G401.6 (cell line): ENCODE data around the gene TTC33.
"Not testable (repeated sequence)": the region's sequence is repeated elsewhere in the genome, so short reads cannot be mapped to it uniquely, and the experiment has no call there.

Experiments used
- FAIRE-seq: peaks from 2 replicates; lab custom pipeline; 2012; peaks lifted over from hg19 to GRCh38; lab: Jason Lieb, UNC

TTC33 gene

DNA sequence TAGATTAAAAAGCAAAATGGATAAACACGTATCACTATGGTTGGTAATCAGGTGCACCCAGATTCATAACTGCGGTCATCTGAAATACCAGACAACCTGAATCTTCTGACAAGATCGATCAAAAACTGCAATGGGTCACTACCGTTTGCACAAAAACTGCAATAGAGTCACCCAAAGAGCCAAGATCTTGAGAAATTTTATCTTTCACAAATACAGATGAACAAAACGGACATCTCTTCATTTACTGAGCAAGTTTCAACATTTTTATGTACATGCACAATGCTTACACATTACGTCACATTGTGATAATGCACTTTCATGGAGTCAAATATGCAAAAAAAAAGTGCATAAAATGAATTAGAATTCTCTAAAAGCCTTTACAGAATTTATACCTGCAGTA, 23.8 kb upstream of the TTC33 start:
- FAIRE-seq, result no peak

DNA sequence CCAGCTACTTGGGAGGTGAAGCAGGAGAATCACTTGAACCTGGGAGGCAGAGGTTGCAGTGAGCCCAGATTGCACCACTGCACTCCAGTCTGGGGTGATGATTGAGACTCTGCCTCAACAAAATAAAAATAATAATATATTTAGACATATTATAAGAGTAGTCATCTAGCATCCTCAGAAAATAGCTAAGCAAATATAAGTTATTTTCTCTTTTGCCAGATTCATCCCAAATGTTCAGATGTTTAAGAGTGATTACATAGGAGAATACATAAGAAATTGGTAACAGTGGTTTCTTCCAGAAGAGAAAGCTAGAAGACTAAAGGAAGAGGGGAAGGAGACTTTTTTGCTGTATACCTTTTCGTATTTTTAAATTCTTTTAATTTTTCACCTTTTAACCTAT, 22.4 kb upstream of the TTC33 start:
- FAIRE-seq, result no peak

DNA sequence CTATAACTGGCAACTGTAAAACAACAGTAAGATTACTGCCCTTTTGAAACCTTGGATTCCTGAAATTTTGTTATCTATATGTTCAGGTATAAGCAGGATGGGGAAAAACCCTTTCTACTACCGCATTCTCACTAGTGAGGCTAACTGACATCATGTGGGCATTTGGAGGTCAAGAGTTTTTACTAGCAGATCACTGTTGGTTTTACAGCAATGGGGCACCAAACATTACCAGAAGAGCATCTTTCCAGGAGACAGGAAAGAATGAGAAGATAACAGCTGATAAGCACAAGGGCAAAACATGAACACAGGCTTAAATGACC, 20.9 kb upstream of the TTC33 start:
- no peak for FAIRE-seq

DNA sequence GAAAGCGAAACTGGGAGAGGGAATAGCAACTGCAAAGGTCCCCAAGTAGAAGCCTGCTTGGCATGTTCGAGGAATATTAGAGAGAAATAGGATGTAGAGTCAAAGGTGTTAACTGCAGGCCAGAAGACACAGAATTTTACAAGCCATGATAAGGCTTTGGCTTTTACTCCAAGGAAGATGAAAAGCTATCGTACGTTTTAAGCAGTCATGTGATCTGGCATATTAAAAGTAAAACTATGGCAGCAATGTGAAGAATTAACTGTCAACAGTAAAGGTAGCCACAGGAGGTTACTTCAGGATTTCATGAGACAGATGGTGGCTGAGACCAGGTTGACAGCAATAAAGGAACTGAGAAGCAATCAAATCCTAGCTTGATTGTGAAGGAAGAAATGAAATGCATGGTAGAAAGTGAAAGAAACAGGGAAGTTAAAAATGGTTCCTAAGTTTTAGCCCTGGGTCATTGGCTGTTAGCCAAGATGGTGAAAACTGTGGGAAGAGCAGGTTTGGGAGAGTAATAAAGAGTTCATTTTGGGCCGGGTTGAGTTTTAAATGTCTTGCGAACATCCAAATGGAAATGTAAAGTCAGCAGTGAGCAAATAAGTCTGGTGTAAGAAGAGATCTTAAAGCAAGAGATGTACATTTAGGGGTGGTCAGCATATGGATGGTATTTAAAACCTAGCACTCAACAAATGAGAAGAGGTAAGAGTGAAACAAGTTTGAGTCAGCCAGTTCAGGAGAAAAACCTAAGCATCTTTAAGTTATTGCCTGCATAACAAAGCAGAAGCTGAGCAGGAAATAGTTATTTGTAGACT, 20.3 kb upstream of the TTC33 start:
- FAIRE-seq, result peak; percentile 48

DNA sequence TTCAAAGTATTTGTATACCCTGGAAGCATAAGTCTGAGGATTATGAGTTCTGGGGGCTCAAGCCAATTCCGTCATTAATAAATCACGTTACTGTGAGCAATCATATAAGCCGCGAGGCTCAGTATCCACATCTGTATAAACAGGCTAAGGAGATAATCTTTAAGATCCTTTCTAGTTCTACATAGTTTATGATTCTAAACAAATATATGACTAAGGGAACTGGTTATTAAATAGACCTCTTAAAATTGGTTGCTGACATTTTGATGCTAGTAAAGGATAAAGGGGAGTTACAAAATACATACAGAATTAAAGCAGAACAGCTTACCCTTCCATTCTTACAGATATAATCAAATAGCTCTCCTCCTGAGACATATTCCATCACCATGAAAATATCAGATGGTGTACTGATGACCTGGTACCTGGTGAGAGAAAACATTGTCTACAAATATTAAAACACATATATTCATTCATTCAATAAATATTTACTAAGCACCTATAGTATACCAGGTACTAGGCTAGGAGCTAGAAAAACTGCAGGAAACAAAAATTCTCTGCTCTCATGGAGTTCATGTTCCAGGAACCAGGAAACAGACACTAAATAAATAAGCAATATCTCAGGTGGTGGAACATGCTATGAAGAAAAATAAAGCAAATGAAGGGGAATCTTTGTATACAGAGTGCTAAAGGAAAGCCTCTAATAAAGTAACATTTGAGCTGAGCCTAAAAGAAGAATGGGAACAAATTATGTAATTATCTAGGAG, 19.5 kb upstream of the TTC33 start:
- FAIRE-seq, result no peak

DNA sequence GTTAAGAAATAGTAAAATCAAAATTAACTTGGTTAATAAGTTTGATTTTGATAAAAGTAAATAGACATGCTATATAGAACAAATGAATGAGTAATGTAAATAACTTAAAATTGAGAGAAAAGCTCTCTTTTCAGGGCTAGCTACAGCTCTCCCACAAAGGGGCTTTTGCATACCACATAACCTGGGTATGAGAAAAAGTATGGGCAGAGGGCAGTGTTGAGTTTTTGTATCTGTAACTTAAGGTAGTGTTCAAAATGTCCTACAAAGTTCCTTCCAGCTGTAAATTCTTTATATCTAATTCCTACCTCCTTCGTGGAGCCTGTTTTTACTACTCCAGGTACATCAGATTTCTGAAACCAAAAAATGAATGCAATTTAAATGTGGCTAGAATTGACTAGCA, 18.9 kb upstream of the TTC33 start:
- FAIRE-seq, result peak; percentile 83

DNA sequence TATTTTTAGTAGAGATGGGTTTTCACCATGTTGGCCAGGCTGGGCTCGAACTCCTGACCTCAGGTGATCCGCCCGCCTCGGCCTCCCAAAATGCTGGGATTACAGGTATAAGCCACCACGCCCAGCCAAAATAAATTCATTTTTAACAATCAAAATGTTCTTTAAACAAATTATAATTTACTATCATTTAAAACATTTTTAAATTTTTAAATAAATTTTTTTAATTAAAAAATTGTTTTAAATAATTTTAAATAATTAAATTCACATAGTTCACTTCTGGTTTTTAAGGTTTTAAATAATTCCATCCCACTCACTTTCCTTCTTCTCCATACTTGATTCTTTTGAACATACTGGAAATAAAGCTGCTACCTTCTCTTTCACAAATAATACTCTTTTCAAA, 15.0 kb upstream of the TTC33 start:
- FAIRE-seq, result peak; percentile 87

DNA sequence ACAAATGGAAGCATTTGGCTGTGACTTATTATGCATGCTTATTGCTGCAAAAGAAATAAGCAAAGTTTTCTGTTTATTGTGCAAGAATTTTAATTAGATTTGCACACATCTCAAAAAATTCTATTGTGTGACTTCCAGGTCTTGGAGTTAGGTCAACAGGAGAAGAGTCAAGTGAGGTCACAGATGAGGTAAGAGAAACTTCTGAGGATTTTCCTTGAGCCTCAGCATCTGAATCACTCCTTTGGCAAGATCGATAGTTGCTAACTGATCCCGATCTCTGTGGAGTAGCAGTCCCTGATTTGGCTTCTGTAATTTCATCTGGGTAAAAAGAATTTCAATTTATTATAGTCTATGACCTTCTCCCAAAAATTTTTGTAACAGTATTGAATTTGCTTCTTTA, 6.9 kb upstream of the TTC33 start:
- FAIRE-seq, result no peak

DNA sequence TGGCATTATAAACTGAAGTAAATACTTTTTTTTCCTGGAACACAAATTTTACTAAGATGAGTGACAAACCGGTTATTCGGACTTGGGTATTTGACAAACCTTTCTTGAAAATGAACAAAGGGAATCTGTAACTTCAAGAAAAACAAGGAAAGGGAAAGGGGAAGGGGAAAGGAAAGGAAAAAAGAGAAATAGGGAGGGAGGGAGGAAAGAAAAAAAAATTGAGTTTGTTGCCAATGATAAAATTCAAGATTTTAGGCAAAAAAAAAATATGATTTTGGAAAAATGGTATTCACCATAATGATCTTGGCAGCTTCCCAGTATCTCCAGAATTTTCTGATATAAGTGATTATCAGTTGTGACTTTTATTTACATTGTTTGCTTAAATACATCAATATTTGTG, 1.6 kb upstream of the TTC33 start:
- no peak for FAIRE-seq

DNA sequence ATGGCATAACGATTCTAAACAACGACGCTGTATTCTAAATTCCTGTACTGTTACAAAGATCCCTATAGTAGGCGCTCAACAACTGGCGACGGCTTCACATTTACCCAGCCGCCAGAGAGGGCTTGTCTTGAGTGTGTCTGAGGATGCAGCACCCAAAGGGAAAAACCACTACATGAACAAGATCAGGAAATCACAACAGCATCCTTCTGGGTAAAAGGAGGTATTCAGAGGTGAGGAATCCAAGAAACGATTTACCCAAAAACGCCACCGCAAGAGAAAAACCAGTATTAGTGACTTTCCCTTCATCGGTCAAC, 711 bp downstream of the TTC33 start:
- FAIRE-seq, result peak; percentile 94

DNA sequence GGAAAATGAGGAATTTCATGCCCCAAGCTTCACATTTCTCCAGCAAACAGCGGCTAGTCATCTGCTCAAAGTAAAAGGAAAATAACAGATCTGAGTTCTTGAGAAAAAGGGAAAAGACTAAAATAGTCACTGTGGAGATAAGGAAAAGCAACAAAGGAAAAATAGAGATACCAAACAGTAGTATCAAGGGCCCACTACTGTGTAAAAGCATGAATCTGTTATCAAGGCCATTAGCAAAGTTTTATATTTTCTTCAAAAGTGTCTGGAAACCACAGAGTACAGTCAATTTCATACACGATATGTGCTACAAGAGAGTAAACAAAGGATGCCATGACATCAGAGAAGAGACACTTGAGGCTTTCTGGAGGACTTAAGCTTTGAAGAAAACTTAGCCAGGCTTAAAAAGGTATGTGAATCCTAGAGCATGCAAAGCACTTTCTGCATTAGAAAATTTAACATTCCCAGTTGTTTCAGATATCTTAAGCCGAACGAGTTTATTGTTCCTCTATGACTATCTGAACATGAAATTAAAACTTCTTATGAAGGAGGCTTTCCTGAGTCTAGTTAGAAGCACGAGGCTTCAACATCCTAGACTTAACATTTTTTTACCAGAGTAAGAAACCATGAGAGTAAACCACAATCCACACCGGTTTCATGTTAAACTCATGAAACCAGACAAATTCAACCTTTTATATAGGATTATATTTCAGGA, 1.2 kb downstream of the TTC33 start:
- no peak for FAIRE-seq

DNA sequence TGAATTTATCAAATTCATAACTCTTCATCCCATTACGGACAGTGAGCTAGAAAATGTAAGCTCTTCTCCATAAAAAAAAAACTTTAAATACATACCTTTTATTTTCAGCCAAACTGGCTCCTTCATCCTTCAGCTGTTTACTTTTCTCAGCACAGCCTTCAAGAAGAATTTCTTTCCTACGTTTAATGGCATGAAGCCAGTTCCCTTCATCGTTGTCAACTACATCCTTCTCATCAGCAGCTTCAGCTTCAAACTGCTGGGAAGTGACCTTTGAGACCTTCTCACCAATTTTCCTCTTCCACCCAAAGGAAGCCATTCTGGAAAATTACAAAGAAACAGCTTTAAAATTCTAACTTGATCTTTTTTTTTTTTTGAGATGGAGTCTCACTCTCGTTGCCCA, 9.1 kb downstream of the TTC33 start:
- no peak for FAIRE-seq

DNA sequence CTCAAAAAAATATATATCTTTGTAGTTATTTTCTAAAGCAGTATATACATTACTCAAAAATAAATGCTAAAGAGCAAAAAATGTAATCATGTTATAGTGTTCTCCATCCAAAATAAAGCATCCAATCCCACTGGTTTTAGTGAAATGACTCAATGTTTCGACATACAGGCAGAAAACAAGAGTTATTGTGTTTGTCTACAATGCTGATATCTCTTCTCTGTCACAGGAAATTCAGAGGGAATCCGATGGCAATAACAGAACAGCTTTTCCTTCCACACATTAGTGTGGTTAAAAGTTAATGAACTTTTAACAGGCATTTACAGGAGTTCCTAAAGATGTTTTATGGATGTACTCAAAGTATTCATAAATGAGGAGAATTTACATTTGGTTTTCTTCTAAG, 12.0 kb downstream of the TTC33 start:
- no peak for FAIRE-seq

DNA sequence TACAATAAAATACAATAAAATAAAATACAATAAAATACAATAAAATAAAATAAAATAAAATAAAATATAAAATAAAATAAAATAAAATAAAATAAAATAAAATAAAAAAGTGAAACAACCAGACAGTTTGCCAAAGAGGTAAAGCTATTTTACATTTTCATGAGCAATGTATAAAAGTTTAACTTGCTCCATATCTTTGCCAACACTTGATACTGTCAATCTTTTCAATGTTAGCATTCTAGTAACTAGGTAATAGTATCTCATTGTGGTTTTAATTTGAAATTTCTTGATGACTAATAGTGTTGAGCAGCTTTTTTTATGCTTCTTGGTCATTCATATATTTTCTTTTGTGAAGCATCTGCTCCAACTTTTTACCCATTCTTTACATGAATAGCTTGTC, 17.3 kb downstream of the TTC33 start:
- peak; percentile 87 for FAIRE-seq

DNA sequence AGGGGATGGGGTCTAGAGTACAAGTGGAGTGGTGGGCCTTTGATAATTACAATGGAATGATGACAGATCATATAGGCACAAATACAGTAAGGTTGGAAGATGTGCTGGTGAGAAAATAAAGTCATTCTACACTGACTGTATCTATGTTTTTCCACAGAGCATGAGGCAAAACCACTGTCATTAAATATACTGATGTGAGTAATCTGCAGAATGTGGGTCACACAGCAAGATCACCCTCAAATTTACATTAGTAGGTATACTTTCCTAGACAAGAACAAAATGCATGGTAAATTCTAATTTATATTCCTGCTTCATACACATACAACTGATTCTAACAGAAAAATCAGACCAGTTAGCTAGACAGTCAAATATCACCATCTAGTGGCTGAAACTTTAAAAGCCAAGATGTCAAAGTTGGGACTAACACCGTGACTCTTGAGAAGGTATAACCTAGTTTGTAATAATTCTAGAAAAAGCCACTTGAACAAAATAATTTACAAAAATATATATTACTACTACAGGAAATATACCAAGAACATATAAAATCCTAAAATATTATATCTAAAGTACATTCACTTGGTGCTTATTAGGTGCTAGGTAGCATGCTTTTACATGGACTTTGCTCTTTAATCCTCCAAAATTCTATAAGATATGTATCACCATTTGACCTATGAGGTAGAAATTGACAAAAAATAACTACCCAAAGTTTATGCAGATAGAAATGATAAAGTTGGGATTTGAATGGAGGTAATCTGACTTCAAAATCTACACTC, 19.5 kb downstream of the TTC33 start:
- FAIRE-seq, result peak; percentile 96

DNA sequence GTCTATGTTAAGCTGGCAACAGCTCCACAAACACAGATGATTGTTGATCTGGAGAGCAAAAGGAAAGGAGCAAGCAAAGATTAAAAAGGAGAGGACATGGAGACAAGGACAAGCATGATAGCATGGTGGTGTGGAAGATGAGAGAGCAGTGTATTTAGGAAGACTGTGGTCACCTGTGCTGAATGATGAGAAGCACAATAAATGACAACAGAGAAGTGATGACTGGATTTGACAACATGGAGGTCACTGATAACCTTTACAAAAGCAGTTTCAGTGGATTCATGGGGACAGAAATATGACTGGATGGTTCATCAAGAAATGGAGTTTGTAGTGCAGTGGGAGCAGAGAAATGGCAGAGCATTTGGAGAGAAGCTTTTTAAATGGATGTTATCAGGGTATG, 20.2 kb downstream of the TTC33 start:
- FAIRE-seq, result no peak

DNA sequence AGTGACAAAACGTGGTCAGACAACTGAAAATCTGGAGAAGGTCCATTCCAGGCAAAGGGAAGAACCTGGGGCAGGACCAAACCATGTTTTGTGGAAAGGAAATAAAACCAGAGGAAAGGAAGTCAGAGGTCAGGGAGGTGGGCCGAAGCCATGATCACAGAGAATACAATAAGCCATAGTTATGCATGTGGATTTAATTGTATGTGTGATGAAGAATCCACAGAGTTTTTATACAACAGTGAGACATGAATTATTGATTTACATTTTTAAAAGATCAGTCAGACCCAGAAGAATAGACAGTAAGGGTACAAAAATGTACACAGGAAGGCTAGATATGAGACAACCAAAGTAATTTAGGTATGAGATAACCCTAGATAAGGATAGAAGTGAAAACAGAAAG, 20.8 kb downstream of the TTC33 start:
- FAIRE-seq, result no peak

DNA sequence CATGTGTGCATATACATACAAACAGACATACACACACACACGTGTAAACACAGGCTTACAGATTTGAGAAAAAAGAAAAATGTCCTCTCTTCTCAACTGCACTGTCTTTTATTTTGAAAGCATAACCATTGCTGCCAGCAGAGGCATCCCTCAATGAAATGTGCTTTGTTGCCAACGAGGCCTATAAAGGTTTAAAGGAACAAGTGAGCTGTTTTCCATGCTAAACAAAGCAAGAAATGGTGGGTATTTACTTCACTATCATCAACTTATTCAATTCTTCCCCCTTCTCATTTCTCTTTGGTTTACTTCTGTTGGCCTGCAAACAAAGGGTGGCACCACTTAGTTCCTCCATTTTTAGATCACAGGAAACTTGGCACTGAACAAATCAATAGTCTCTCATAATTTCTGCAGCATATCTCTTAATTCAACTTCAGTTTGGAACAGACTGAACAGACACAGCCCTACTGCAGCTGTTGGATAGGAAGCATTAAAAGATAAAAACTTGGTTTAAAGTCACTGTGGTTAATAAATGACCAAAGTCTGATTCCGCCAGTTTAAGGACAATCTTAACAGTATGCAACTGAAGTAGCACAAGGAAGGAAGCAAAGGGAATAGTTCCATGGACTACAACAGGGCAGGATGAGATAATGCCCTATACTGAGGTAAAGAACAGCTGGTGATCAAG, 21.7 kb downstream of the TTC33 start:
- no peak for FAIRE-seq

DNA sequence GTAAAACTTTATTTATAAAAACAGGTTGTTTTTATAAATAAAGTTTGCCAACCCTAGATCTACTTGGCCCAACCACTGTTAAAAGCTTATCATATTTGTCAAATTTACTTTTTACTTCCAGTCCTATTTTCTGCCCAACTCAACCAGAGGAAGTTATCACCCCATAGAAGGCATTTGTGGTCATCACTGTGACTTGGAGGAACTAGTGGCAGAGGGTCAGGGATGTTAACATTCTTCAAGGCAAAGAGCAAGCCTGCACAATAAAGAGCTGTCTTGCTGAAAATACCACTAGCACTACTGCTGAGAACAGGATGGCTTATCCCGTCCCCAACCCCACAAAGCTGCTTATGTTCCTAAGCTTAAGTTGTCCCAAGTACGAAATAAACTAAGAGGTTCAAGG, 22.3 kb downstream of the TTC33 start:
- FAIRE-seq, result no peak

DNA sequence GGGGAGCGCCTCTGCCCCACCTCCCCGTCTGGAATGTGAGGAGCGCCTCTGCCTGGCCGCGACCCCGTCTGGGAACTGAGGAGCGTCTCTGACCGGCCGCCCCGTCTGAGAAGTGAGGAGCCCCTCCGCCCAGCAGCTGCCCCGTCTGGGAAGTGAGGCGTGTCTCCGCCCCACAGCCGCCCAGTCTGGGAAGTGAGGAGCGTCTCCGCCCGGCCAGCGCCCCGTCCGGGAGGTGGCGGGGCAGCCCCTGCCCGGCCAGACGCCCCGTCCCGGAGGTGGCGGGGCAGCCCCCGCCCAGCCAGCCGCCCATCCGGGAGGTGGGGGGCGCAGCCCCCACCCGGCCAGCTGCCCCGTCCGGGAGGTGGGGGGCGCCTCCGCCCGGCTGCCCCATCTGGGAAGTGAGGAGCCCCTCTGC, 33.3 kb downstream of the TTC33 start:
- not testable (repeated sequence) for FAIRE-seq

DNA sequence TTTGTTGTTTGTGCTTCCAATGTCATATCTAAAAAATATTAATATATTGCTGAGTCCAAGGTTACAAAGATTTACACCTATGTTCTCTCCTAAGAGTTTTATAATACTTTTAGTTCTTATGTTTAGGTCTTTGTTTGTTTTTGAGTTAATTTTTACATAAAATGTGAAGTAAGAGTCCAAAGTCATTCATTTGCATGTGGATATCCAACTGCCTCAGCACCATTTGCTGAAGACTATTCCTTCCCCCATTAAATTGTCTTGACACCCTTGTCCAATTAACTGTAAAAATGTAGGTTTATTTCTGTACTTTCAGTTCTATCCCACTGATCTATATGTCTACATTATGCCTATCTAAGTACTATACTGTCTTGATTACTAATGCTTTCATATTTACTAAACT, 35.7 kb downstream of the TTC33 start:
- no peak for FAIRE-seq

DNA sequence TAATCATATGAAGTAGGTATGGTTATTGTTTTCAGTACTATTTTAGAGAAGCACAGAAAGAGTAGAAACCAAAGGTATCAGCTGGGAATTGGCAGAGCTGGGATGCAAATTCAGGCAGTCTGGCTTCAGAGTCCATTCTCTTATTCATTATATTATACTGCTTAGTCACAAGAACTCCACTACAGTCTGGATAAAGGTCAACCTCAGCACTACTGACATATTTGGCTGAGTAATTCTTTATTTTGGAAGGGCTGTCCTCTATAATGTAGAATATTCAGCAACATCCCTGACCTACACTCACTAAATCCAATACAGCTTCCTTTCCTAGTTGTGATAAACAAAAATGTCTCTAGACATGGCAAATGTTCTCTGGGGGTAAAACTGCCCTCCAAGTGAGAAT, 38.5 kb downstream of the TTC33 start:
- no peak for FAIRE-seq
